ENCODE measurements around the gene JPT1.
"Not testable (repeated sequence)": the region's sequence is repeated elsewhere in the genome, so short reads cannot be mapped to it uniquely, and the experiment has no call there.

JPT1 gene

DNA sequence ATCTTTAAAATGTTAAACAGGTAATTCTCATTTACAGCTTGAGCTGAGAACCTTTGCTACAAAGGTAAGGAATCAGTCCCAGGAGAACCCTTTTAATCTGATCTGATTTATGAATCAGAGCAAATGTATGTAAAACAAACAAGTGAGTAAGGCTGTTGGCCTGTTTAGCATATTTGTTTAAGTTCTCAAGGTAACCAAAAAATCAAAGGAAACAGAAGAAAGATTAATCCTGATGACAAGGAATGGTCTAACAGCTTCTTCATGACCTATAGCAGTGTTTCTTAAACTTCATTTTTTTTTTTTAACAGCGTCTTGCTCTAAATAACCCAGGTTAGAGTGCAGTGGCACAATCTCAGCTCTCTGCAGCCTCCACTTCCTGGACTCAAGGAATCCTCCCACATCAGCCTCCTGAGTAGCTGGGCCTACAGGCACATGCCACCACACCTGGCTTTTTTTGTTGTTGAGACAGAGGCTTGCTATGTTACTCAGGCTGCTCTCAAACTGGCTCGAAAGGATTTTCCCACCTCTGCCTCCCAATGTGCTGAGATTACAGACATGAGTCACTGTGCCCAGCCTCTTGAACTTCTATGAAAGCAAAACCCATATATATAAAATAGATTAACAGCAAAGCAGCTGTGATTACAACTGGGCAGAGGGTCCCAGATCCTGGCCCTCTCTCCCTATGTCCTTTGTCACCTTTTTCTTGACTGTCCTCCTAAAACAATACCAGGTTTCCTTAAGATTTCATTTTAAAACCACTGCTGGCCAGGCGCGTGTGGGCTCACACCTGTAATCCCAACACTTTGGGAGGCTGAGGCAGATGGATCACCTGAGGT lies 5.1 kb upstream of the JPT1 start:
- H3K4me1 ChIP-seq (ENCODE audit: control insufficient read depth in 1 of 2, insufficient read depth in 2 of 2, low read length in 2 of 2), result peaks cover 5 to 7% of the 10 kb centered on the region in 2 donors
- H3K9me3 ChIP-seq (ENCODE audit: control insufficient read depth in 1 of 2, low read length in 2 of 2), result no peaks in the 10 kb centered on the region
- H3K27me3 ChIP-seq (ENCODE audit: control insufficient read depth in 1 of 2, insufficient read depth in 2 of 2, low read length in 2 of 2), result no peaks in the 10 kb centered on the region
- H3K27ac ChIP-seq (ENCODE audit: low read depth, low read length), result peak overlapping the region; percentile 37
- H3K4me3 ChIP-seq (ENCODE audit: low read depth in 1 of 2, low read length in 2 of 2), result no peak overlapping the region
- no peaks in the 10 kb centered on the region for H3K36me3 ChIP-seq (ENCODE audit: control insufficient read depth in 1 of 2, insufficient read depth in 2 of 2, low read length in 2 of 2)
- H3K9ac ChIP-seq (ENCODE audit: low read depth in 1 of 2, low read length in 2 of 2), result no peak overlapping the region

DNA sequence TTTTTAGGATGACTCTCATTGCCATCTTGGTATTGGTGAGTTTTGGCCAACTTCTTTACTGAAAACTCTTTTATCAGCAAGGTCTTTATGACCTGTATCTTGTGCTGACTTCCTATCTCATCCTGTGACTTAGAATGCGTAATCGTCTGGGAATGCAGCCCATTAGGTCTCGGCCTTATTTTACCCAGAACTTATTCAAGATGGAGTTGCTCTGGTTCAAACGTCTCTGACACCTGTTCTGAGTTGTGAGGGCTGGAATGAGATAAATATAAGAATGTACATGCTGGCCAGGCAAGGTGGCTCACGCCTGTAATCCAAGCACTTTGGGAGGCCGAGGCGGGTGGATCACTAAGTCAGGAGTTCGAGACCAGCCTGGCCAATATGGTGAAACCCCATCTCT lies 4.2 kb upstream of the JPT1 start:
- H3K27ac ChIP-seq (ENCODE audit: low read depth, low read length); H3K36me3 ChIP-seq (ENCODE audit: control insufficient read depth in 1 of 2, insufficient read depth in 2 of 2, low read length in 2 of 2); H3K9me3 ChIP-seq (ENCODE audit: control insufficient read depth in 1 of 2, low read length in 2 of 2); H3K4me3 ChIP-seq (ENCODE audit: low read depth in 1 of 2, low read length in 2 of 2); H3K9ac ChIP-seq (ENCODE audit: low read depth in 1 of 2, low read length in 2 of 2); H3K27me3 ChIP-seq (ENCODE audit: control insufficient read depth in 1 of 2, insufficient read depth in 2 of 2, low read length in 2 of 2); H3K4me1 ChIP-seq (ENCODE audit: control insufficient read depth in 1 of 2, insufficient read depth in 2 of 2, low read length in 2 of 2): not testable (repeated sequence)

DNA sequence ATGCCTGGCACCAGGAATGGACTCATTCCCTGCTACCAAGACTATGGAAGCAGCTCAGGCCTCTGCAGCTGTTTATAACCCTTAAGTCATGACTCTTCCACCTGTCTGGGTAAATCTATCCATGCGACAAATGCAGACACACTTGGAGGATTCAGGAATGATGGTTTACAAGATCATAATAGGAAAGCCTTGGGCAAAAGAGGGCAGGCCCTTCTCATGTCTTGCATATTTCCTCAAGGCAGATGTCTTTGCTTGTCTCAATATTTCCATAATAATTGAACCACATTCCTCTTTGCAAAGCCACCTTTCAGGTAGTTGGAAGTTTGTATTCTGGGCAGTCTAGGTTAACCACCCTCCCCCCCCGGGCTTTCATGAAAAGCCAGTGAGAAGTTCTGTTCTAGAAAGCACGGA lies 884 bp upstream of the JPT1 start:
- no peak overlapping the region for H3K9ac ChIP-seq (ENCODE audit: low read depth in 1 of 2, low read length in 2 of 2)
- no peaks in the 10 kb centered on the region for H3K27me3 ChIP-seq (ENCODE audit: control insufficient read depth in 1 of 2, insufficient read depth in 2 of 2, low read length in 2 of 2)
- no peaks in the 10 kb centered on the region for H3K36me3 ChIP-seq (ENCODE audit: control insufficient read depth in 1 of 2, insufficient read depth in 2 of 2, low read length in 2 of 2)
- H3K9me3 ChIP-seq (ENCODE audit: control insufficient read depth in 1 of 2, low read length in 2 of 2), result no peaks in the 10 kb centered on the region
- H3K27ac ChIP-seq (ENCODE audit: low read depth, low read length), result no peak overlapping the region
- H3K4me1 ChIP-seq (ENCODE audit: control insufficient read depth in 1 of 2, insufficient read depth in 2 of 2, low read length in 2 of 2), result peaks cover 17 to 22% of the 10 kb centered on the region in 2 donors
- H3K4me3 ChIP-seq (ENCODE audit: low read depth in 1 of 2, low read length in 2 of 2), result peak overlapping the region in 1 of 2 donors; percentile 21

DNA sequence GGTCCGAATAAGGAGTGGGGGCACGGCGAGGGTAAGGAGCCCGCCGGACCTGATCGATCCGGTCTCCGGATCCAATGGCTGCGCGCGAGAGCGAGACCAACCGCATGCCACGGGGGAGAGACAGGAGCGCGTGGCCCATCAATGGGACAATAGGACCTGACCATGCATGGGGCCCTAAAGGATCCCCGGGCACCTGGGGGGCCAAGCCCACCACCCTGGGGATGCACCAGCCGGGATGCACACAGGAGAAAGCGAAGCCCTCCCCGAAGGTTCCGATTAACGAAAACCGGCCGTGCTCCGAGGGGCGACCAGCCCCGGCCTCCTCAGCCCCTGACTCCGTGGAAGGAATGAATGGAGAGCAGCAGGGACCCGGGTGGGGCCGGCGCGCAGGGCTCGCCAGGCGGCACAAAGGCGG lies 525 bp downstream of the JPT1 start:
- Histone ChIP-seq H3K9me3 (ENCODE audit: control insufficient read depth in 1 of 2, low read length in 2 of 2) (no peaks in the 10 kb centered on the region), H3K36me3 (ENCODE audit: control insufficient read depth in 1 of 2, insufficient read depth in 2 of 2, low read length in 2 of 2) (no peaks in the 10 kb centered on the region), H3K9ac (ENCODE audit: low read depth in 1 of 2, low read length in 2 of 2) (peak overlapping the region; percentile 89 to 91), H3K4me1 (ENCODE audit: control insufficient read depth in 1 of 2, insufficient read depth in 2 of 2, low read length in 2 of 2) (peaks cover 25% of the 10 kb centered on the region in 2 donors), H3K4me3 (ENCODE audit: low read depth in 1 of 2, low read length in 2 of 2) (peak overlapping the region; percentile 81 to 93), H3K27me3 (ENCODE audit: control insufficient read depth in 1 of 2, insufficient read depth in 2 of 2, low read length in 2 of 2) (no peaks in the 10 kb centered on the region), H3K27ac (ENCODE audit: low read depth, low read length) (no peak overlapping the region)

DNA sequence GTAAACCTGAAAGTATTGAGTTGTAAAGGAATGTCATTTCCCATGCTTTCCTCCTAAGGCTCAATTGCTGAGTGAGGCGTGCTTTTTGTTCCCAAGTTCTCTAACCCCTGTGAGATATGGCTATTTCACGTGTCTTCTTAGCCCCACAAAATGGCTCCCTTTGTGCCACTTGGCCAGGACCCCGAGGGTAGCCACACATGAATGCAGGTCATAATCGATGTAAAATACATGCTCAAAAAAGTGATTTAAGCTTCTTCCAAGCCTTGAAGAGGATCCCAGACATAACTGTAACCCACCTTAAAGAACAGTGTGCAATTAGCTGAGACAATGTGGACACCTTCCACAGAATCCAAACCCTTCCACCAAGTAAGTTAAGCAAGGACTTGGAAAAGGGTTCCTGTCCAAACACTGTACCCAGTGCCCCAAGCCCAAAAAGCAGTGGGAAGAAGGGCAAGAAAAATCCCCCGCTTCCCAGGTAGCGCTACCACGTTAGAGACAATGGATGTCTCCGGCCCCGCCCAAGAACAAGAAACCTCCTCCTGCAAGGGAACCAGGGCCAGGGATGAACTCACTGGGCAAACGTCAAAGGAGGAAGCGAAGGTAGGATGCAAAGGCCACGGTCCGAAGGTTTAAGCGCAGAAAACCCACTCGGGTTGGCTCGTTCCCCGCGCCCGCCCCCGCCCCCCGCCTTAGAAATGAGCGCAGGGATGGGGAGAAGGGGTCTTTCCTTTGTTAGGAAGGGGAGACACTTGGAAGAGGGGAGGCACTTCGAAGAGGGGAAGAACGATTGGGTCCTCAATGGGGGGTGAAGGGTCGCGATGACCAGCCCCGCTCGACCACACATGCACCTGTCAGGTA lies 1.2 kb downstream of the JPT1 start:
- Histone ChIP-seq H3K4me1 (ENCODE audit: control insufficient read depth in 1 of 2, insufficient read depth in 2 of 2, low read length in 2 of 2) (peaks cover 31 to 32% of the 10 kb centered on the region in 2 donors), H3K27ac (ENCODE audit: low read depth, low read length) (peak overlapping the region; percentile 36), H3K4me3 (ENCODE audit: low read depth in 1 of 2, low read length in 2 of 2) (peak overlapping the region; percentile 81 to 93), H3K9me3 (ENCODE audit: control insufficient read depth in 1 of 2, low read length in 2 of 2) (no peaks in the 10 kb centered on the region), H3K9ac (ENCODE audit: low read depth in 1 of 2, low read length in 2 of 2) (peak overlapping the region; percentile 89 to 91), H3K36me3 (ENCODE audit: control insufficient read depth in 1 of 2, insufficient read depth in 2 of 2, low read length in 2 of 2) (no peaks in the 10 kb centered on the region), H3K27me3 (ENCODE audit: control insufficient read depth in 1 of 2, insufficient read depth in 2 of 2, low read length in 2 of 2) (no peaks in the 10 kb centered on the region)

DNA sequence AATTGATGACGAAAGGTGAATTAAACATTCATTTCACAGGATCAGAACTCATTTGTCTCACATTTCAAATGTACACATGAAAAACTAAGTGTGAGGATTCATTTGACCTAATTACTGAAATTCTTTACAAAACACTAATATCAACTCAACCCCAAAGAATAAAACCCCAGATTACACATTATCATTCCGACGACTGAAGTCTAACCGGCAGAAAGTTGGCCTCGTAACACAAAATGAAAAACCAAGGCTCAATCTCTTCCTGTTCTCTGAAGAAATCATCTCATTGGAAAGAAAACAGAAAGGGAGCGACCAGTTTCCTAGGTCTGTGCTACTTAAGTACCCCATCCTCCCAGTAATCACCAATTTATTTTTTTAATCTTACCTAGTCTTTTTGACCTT lies 1.8 kb downstream of the JPT1 start:
- Histone ChIP-seq H3K27me3 (ENCODE audit: control insufficient read depth in 1 of 2, insufficient read depth in 2 of 2, low read length in 2 of 2) (no peaks in the 10 kb centered on the region), H3K4me3 (ENCODE audit: low read depth in 1 of 2, low read length in 2 of 2) (peak overlapping the region; percentile 81 to 93), H3K27ac (ENCODE audit: low read depth, low read length) (no peak overlapping the region), H3K9me3 (ENCODE audit: control insufficient read depth in 1 of 2, low read length in 2 of 2) (no peaks in the 10 kb centered on the region), H3K9ac (ENCODE audit: low read depth in 1 of 2, low read length in 2 of 2) (peak overlapping the region; percentile 89 to 91), H3K36me3 (ENCODE audit: control insufficient read depth in 1 of 2, insufficient read depth in 2 of 2, low read length in 2 of 2) (peaks cover 2% of the 10 kb centered on the region in 2 donors), H3K4me1 (ENCODE audit: control insufficient read depth in 1 of 2, insufficient read depth in 2 of 2, low read length in 2 of 2) (peaks cover 32 to 38% of the 10 kb centered on the region in 2 donors)

DNA sequence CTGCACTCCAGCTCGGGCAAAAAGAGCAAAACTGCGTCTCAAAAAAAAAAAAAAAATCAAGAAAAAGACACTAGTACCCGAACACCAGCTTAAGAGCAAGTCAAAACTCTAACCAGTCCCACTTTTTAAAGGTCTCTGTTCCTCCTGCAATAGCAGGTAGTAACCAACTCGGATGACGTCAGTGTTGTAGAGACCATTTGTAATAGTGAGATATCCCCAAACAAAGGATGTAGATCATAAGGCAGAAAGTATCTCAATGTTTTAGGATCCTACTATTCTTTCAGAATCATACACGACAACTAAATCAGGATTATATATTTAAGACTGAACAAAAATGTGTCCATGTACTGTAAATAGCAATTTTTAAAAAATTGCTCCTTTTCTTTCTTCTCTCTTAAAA lies 2.4 kb downstream of the JPT1 start:
- Histone ChIP-seq H3K4me1 (ENCODE audit: control insufficient read depth in 1 of 2, insufficient read depth in 2 of 2, low read length in 2 of 2) (peaks cover 32 to 38% of the 10 kb centered on the region in 2 donors), H3K36me3 (ENCODE audit: control insufficient read depth in 1 of 2, insufficient read depth in 2 of 2, low read length in 2 of 2) (peaks cover 8% of the 10 kb centered on the region in 2 donors), H3K27me3 (ENCODE audit: control insufficient read depth in 1 of 2, insufficient read depth in 2 of 2, low read length in 2 of 2) (no peaks in the 10 kb centered on the region), H3K27ac (ENCODE audit: low read depth, low read length) (no peak overlapping the region), H3K9ac (ENCODE audit: low read depth in 1 of 2, low read length in 2 of 2) (peak overlapping the region in 1 of 2 donors; percentile 89), H3K4me3 (ENCODE audit: low read depth in 1 of 2, low read length in 2 of 2) (no peak overlapping the region), H3K9me3 (ENCODE audit: control insufficient read depth in 1 of 2, low read length in 2 of 2) (no peaks in the 10 kb centered on the region)

DNA sequence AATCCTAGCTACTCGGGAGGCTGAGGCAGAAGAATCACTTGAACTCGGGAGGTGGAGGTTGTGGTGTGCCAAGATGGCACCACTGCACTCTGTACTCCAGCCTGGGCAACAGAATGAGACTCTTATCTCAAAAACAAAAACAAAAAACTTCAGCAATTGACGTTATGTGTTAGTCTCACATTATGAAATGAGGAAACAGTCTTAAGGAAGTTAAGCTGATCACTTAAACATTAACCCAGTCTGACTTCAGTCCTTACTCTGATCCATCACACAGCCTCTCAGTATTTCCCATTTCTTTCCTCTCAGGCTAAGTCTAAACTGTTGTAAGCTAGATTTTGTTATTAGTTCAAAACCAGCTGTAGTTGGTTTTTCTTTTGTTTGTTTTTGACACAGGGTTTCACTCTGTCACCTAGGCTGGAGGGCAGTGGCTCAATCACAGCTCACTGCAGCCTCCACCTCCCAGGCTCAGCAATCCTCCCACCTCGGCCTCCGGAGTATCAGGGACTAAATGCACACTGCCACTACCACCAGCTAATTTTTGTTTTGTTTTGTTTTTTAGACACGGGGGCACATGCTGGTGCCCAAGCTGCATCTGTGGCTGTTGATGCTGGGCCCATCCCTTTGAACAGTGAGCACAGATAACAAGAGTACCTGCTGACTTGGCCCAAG lies 6.3 kb downstream of the JPT1 start:
- Histone ChIP-seq H3K36me3 (ENCODE audit: control insufficient read depth in 1 of 2, insufficient read depth in 2 of 2, low read length in 2 of 2) (peaks cover 22 to 39% of the 10 kb centered on the region in 2 donors), H3K27me3 (ENCODE audit: control insufficient read depth in 1 of 2, insufficient read depth in 2 of 2, low read length in 2 of 2) (no peaks in the 10 kb centered on the region), H3K4me1 (ENCODE audit: control insufficient read depth in 1 of 2, insufficient read depth in 2 of 2, low read length in 2 of 2) (peaks cover 25 to 27% of the 10 kb centered on the region in 2 donors), H3K27ac (ENCODE audit: low read depth, low read length) (peak overlapping the region; percentile 30), H3K4me3 (ENCODE audit: low read depth in 1 of 2, low read length in 2 of 2) (no peak overlapping the region), H3K9ac (ENCODE audit: low read depth in 1 of 2, low read length in 2 of 2) (no peak overlapping the region), H3K9me3 (ENCODE audit: control insufficient read depth in 1 of 2, low read length in 2 of 2) (no peaks in the 10 kb centered on the region)

DNA sequence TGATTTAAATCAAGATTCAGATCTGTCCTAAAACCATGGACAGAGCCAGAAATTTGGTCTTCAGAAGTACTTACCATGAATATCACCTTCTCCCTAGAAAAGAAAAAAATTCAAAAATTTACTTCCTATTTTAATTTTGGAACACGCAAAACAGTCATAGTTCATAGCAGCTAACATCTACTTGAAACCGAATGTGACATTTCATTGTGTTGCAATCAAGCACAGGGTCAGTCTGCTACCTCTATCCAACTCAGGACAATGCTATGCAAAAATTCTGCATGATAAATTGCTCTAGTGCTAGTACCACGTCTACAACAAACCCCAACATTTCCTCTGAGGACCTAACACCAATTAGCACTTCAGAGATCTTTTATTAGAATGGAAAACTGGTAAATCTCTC lies 7.7 kb downstream of the JPT1 start:
- H3K36me3 ChIP-seq (ENCODE audit: control insufficient read depth in 1 of 2, insufficient read depth in 2 of 2, low read length in 2 of 2), result peaks cover 22 to 42% of the 10 kb centered on the region in 2 donors
- no peak overlapping the region for H3K4me3 ChIP-seq (ENCODE audit: low read depth in 1 of 2, low read length in 2 of 2)
- no peak overlapping the region for H3K27ac ChIP-seq (ENCODE audit: low read depth, low read length)

More for the DNA sequence above, 7.7 kb downstream of the JPT1 start:
- Histone ChIP-seq H3K9ac (ENCODE audit: low read depth in 1 of 2, low read length in 2 of 2) (no peak overlapping the region), H3K4me1 (ENCODE audit: control insufficient read depth in 1 of 2, insufficient read depth in 2 of 2, low read length in 2 of 2) (peaks cover 15% of the 10 kb centered on the region in 2 donors), H3K27me3 (ENCODE audit: control insufficient read depth in 1 of 2, insufficient read depth in 2 of 2, low read length in 2 of 2) (no peaks in the 10 kb centered on the region), H3K9me3 (ENCODE audit: control insufficient read depth in 1 of 2, low read length in 2 of 2) (no peaks in the 10 kb centered on the region)

Data from duodenal mucosa (tissue), 2 donors.